ENCODE data around the gene THADA. TPM values are rescaled to one million over a fixed set of nuclear protein-coding genes. Genes with fewer than 3 reads are reported as not detected.

The THADA gene
- total and polyA plus RNA-seq, 2 donors (not counting 1 experiment from before 2014, with no cell fraction given) = 9.2 to 36.2 TPM

DNA sequence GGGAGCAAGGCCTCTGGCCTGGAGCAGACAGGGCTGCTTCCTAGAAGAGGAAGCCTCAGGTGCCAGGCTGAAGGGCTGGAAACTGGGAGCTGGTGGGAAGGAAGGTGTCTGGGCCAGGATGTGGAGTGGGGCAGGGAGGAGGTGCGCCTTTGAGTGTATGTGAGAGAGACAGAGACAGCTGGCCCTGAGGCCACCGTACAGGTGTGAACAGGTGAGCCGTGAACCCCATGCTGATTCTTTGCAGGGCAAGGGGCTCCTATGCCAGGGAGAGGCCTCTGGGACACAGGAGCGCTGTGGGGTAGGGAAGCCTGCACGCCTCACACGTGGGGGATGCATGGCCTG lies 385.7 kb downstream of the THADA start:
- Histone ChIP-seq H3K4me3 (replicated peaks in 1 of 4; ENCODE audit: control extremely low read depth in 1 of 4, insufficient read depth in 1 of 4, low read depth in 3 of 4, low read length in 4 of 4) (no peak overlapping the region), H3K36me3 (ENCODE audit: control insufficient read depth, insufficient read depth, low read length) (no peaks in the 10 kb centered on the region), H3K27me3 (ENCODE audit: control insufficient read depth, insufficient read depth, low read length) (no peaks in the 10 kb centered on the region), H3K9me3 (ENCODE audit: control insufficient read depth, insufficient read depth, low read depth, low read length) (no peaks in the 10 kb centered on the region), H3K79me2 (ENCODE audit: control insufficient read depth, insufficient read depth, low read length) (no peaks in the 10 kb centered on the region), H3K4me1 (ENCODE audit: control insufficient read depth, extremely low read depth, insufficient read depth, low read length) (peaks cover 8% of the 10 kb centered on the region), H2AFZ (ENCODE audit: low read length) (no peak overlapping the region), H4K20me1 (ENCODE audit: control insufficient read depth, extremely low read depth, insufficient read depth, low read length) (no peaks in the 10 kb centered on the region), H3K27ac (ENCODE audit: insufficient read depth, low read length) (no peak overlapping the region), H3K9ac (ENCODE audit: insufficient read depth, low read length) (no peak overlapping the region), H3K4me2 (ENCODE audit: extremely low read depth, insufficient read depth, low read length) (no peak overlapping the region)
- no peak for DNase-seq (ENCODE audit: low read depth in 2 of 2)
- TF ChIP-seq, protein P1, sequence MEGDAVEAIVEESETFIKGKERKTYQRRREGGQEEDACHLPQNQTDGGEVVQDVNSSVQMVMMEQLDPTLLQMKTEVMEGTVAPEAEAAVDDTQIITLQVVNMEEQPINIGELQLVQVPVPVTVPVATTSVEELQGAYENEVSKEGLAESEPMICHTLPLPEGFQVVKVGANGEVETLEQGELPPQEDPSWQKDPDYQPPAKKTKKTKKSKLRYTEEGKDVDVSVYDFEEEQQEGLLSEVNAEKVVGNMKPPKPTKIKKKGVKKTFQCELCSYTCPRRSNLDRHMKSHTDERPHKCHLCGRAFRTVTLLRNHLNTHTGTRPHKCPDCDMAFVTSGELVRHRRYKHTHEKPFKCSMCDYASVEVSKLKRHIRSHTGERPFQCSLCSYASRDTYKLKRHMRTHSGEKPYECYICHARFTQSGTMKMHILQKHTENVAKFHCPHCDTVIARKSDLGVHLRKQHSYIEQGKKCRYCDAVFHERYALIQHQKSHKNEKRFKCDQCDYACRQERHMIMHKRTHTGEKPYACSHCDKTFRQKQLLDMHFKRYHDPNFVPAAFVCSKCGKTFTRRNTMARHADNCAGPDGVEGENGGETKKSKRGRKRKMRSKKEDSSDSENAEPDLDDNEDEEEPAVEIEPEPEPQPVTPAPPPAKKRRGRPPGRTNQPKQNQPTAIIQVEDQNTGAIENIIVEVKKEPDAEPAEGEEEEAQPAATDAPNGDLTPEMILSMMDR (conservative IDR thresholded peaks at IDR 0.05 in 1 of 2, IDR thresholded peaks at IDR 0.05 in 1 of 2; ENCODE audit: low read depth in 1 of 2, low read length in 2 of 2) = no peak
- no peak for TF ChIP-seq EZH2 (IDR thresholded peaks at IDR 0.05; ENCODE audit: low read length, missing control alignments)

DNA sequence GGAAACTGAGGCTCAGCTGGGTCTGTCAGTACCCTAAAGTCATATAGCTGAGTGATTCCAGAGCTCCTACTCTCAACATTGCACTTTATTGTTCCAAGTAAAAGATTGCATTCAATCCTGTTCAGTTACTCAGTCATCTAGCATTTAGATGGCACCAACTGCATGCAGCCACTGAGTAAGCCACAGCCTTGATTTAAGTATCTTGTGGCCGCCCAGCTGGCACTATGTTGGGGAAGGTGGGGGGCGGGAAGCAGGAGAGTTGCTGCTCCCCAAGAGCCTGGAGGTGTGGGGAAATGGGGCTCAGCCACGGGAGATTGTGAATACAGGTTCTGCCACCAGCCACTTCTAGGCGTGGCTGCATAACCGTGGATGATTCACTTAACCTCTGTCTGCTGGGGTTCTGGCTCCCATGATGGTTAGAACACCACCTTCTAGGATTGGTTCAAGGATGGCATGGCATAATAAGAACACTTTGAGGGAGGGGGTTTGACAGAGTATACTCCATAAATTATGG lies 386.6 kb downstream of the THADA start:
- Histone ChIP-seq H3K4me3 (replicated peaks in 1 of 4; ENCODE audit: control extremely low read depth in 1 of 4, insufficient read depth in 1 of 4, low read depth in 3 of 4, low read length in 4 of 4) (no peak overlapping the region), H3K9ac (ENCODE audit: insufficient read depth, low read length) (no peak overlapping the region), H3K4me1 (ENCODE audit: control insufficient read depth, extremely low read depth, insufficient read depth, low read length) (peaks cover 8% of the 10 kb centered on the region), H3K36me3 (ENCODE audit: control insufficient read depth, insufficient read depth, low read length) (no peaks in the 10 kb centered on the region), H3K9me3 (ENCODE audit: control insufficient read depth, insufficient read depth, low read depth, low read length) (no peaks in the 10 kb centered on the region), H2AFZ (ENCODE audit: low read length) (no peak overlapping the region), H4K20me1 (ENCODE audit: control insufficient read depth, extremely low read depth, insufficient read depth, low read length) (no peaks in the 10 kb centered on the region), H3K27me3 (ENCODE audit: control insufficient read depth, insufficient read depth, low read length) (no peaks in the 10 kb centered on the region), H3K27ac (ENCODE audit: insufficient read depth, low read length) (no peak overlapping the region), H3K4me2 (ENCODE audit: extremely low read depth, insufficient read depth, low read length) (no peak overlapping the region), H3K79me2 (ENCODE audit: control insufficient read depth, insufficient read depth, low read length) (no peaks in the 10 kb centered on the region)
- no peak for DNase-seq (ENCODE audit: low read depth in 2 of 2)
- TF ChIP-seq EZH2 (IDR thresholded peaks at IDR 0.05; ENCODE audit: low read length, missing control alignments) = no peak
- TF ChIP-seq, protein P1 (conservative IDR thresholded peaks at IDR 0.05 in 1 of 2, IDR thresholded peaks at IDR 0.05 in 1 of 2; ENCODE audit: low read depth in 1 of 2, low read length in 2 of 2) = no peak

- Histone ChIP-seq H3K79me2 (ENCODE audit: control insufficient read depth, insufficient read depth, low read length) (no peaks in the 10 kb centered on the region), H3K36me3 (ENCODE audit: control insufficient read depth, insufficient read depth, low read length) (no peaks in the 10 kb centered on the region), H4K20me1 (ENCODE audit: control insufficient read depth, extremely low read depth, insufficient read depth, low read length) (no peaks in the 10 kb centered on the region), H3K27ac (ENCODE audit: insufficient read depth, low read length) (no peak overlapping the region), H3K4me3 (replicated peaks in 1 of 4; ENCODE audit: control extremely low read depth in 1 of 4, insufficient read depth in 1 of 4, low read depth in 3 of 4, low read length in 4 of 4) (no peak overlapping the region), H3K9me3 (ENCODE audit: control insufficient read depth, insufficient read depth, low read depth, low read length) (no peaks in the 10 kb centered on the region), H3K9ac (ENCODE audit: insufficient read depth, low read length) (no peak overlapping the region), H3K4me2 (ENCODE audit: extremely low read depth, insufficient read depth, low read length) (no peak overlapping the region), H2AFZ (ENCODE audit: low read length) (no peak overlapping the region), H3K4me1 (ENCODE audit: control insufficient read depth, extremely low read depth, insufficient read depth, low read length) (peaks cover 8% of the 10 kb centered on the region), H3K27me3 (ENCODE audit: control insufficient read depth, insufficient read depth, low read length) (no peaks in the 10 kb centered on the region)
- no peak for DNase-seq (ENCODE audit: low read depth in 2 of 2)
- no peak for TF ChIP-seq EZH2 (IDR thresholded peaks at IDR 0.05; ENCODE audit: low read length, missing control alignments)
- TF ChIP-seq, protein P1 (conservative IDR thresholded peaks at IDR 0.05 in 1 of 2, IDR thresholded peaks at IDR 0.05 in 1 of 2; ENCODE audit: low read depth in 1 of 2, low read length in 2 of 2) = no peak
These were observed 388.1 kb downstream of the THADA start for GRCh38 chr2:43207553-43208300.
